GM20431 (cell line): ENCODE measurements around the gene TMEM196.
"Not testable (repeated sequence)": the region's sequence is repeated elsewhere in the genome, so short reads cannot be mapped to it uniquely, and the experiment has no call there.

ENCODE experiments used
- in situ Hi-C: fragments of 300-500 bp; cut with MseI, MboI; formaldehyde crosslinking; loops from one replicate; pipeline ENCODE4 v1.15.0; 2020; ENCODE audit warnings: low sequenced_read_pairs; ENCODE audit not compliant: unreplicated experiment

The TMEM196 gene

GRCh38 chr7:19708397-19709248 is 64.8 kb downstream of the TMEM196 start, which contains the start of gene POLR1F:
Gene POLR1F, minus strand, starts transcription at chr7:19709037. Its CDS starts 21 bp downstream, at chr7:19709016.
- in situ Hi-C loops, result no loop called here

- in situ Hi-C loops, result no loop called here
Observed at GRCh38 chr7:19707240-19707639, 66.2 kb downstream of the TMEM196 start.

- in situ Hi-C loops, result no loop called here
Observed at GRCh38 chr7:19705663-19706062, 67.8 kb downstream of the TMEM196 start.

GRCh38 chr7:19701471-19701870 is 71.9 kb downstream of the TMEM196 start:
- in situ Hi-C loops, result no loop called here

GRCh38 chr7:19700936-19701335 is 72.5 kb downstream of the TMEM196 start:
- in situ Hi-C loops, result no loop called here

DNA sequence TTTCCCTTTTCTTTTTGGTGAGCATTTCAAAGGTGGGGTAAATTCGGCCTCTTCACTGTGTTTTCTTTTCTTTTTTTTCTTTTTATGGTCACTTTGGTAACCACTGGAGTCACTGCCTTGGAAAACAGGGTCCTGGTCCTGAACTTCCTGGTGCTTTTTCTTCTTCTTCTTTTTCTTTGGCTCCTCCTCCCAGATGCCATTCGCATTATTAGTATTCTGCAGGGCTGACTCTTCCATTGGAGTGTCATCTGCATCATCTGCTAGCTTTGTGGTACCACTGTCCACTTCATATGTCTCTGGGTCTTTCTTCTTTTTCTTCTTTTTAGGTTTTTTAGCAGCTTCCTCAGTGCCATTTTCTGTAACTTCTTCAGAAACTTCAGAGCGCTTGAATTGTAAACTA is 75.1 kb downstream of the TMEM196 start:
- in situ Hi-C loops, result no loop called here

GRCh38 chr7:19696926-19697325 is 76.5 kb downstream of the TMEM196 start:
- in situ Hi-C loops, result no loop called here

- in situ Hi-C loops, result no loop called here
Observed at GRCh38 chr7:19692111-19692828, 81.1 kb downstream of the TMEM196 start.

GRCh38 chr7:19690736-19691135 is 82.7 kb downstream of the TMEM196 start:
- in situ Hi-C loops, result no loop called here

- in situ Hi-C loops, result not testable (repeated sequence)
Observed at GRCh38 chr7:19689130-19689529, 84.3 kb downstream of the TMEM196 start.

DNA sequence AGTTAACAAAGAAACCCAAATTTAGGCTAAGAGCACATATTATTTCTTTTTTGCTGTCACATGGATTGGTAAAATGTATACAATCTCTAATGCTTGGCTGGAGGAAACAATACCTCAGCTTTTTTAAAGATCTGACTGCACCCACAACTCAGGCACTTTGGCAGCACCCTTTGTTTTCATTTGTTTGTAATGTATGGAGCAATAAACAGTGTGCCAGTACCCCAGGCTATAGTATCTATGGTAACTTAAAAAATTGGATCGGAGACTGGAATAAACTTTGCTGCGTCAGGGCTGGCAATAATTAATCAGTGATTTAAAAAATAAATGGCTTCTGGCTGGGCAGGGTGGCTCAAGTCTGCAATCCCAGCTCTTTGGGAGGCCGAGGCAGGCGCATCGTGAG is 91.8 kb downstream of the TMEM196 start:
- in situ Hi-C loops, result no loop called here

GRCh38 chr7:19677180-19677579 is 96.2 kb downstream of the TMEM196 start:
- in situ Hi-C loops, result no loop called here

GRCh38 chr7:19675816-19676215 is 97.6 kb downstream of the TMEM196 start:
- in situ Hi-C loops, result no loop called here

DNA sequence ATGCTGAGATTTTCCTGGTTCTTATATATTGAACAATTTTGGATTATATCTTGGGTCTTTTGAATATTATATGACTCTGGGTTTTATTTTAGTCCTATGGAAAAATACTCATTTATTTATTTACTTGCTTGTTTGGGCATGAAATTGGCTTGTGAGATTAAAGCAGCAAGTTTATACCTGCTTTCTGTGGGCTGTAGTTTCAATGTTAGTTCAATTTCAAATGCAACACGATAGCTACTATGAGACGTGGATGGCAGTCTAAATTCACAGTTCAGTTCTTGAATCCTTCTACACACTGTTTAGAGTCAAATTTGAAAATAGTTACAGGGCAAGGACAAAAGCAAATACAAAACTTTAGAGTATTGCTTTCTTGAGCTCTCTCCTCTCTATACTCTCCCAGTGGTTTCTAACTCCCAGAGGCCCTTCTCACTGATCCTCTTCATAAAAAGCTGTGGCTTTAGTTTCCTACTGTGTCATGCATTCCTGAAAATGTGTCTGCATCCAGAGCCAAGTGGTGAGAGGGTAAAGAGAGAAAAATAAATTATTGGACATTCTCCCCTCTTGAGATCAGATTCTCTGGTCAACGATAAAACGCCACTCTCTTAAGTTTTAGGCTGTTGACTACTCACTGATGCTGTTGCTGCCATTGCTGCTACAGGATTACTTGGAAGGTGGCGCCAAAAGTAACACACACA is 99.0 kb downstream of the TMEM196 start:
- in situ Hi-C loops, result no loop called here

- in situ Hi-C loops, result no loop called here
Observed at GRCh38 chr7:19670806-19671205, 102.6 kb downstream of the TMEM196 start.
